HepG2 (cell line): ENCODE data around the gene ARRDC1. TPM values are rescaled to one million over a fixed set of nuclear protein-coding genes. Genes with fewer than 3 reads are reported as not detected.
A peak's percentile ranks its signal among the peaks of the same experiment; 100 is the strongest.

ENCODE experiments used
- GMEB1 ChIP-seq: sonication (generic); formaldehyde crosslinking; IDR thresholded peaks from 2 replicates; pipeline ENCODE4 v1.5.1; 2020; ENCODE audit warnings: missing genetic modification reagents, mild to moderate bottlenecking, borderline replicate concordance
- HMG20A ChIP-seq: IDR thresholded peaks from 2 replicates; pipeline ENCODE4 v1.6.1; 2016; ENCODE audit warnings: borderline replicate concordance
- HNF4A ChIP-seq: sonication (generic); formaldehyde crosslinking; IDR thresholded peaks from 2 replicates; pipeline ENCODE4 v1.4.0; 2020; ENCODE audit warnings: missing genetic modification reagents
- RXRA ChIP-seq: sonication (generic); formaldehyde crosslinking; IDR thresholded peaks from 2 replicates; pipeline ENCODE4 v1.5.1; 2020; ENCODE audit warnings: missing genetic modification reagents
- TEF ChIP-seq: sonication (generic); formaldehyde crosslinking; IDR thresholded peaks from 2 replicates; pipeline ENCODE4 v1.5.0; 2020; ENCODE audit warnings: missing genetic modification reagents
- TFE3 ChIP-seq: IDR thresholded peaks from 2 replicates; pipeline ENCODE4 v1.6.1; 2016
- THRA ChIP-seq: sonication (generic); formaldehyde crosslinking; IDR thresholded peaks from 2 replicates; pipeline ENCODE4 v1.4.0; 2020; ENCODE audit warnings: missing genetic modification reagents, borderline replicate concordance
- TIGD3 ChIP-seq: sonication (generic); formaldehyde crosslinking; IDR thresholded peaks from 2 replicates; pipeline ENCODE4 v1.5.1; 2020; ENCODE audit warnings: mild to moderate bottlenecking, missing genetic modification reagents, borderline replicate concordance
- YY1 ChIP-seq: IDR thresholded peaks from 2 replicates; pipeline ENCODE4 v1.6.1; 2011; ENCODE audit warnings: low read length, low read depth, moderate library complexity, mild to moderate bottlenecking; ENCODE audit not compliant: insufficient read depth, insufficient replicate concordance
- ZBED4 ChIP-seq: sonication (generic); formaldehyde crosslinking; IDR thresholded peaks from 2 replicates; pipeline ENCODE4 v1.4.0; 2020; ENCODE audit warnings: missing genetic modification reagents, borderline replicate concordance
- ZNF232 ChIP-seq: sonication (generic); formaldehyde crosslinking; IDR thresholded peaks from 2 replicates; pipeline ENCODE4 v1.4.0; 2020; ENCODE audit warnings: missing genetic modification reagents, borderline replicate concordance
- ZNF552 ChIP-seq: sonication (generic); formaldehyde crosslinking; IDR thresholded peaks from 2 replicates; pipeline ENCODE4 v1.9.0; 2022; ENCODE audit warnings: missing genetic modification reagents, mild to moderate bottlenecking, borderline replicate concordance
- ZNF572 ChIP-seq: sonication (generic); formaldehyde crosslinking; IDR thresholded peaks from 2 replicates; pipeline ENCODE4 v1.5.1; 2020; ENCODE audit warnings: mild to moderate bottlenecking, missing genetic modification reagents
- ZNF710 ChIP-seq: sonication (generic); formaldehyde crosslinking; IDR thresholded peaks from 2 replicates; pipeline ENCODE4 v1.5.0; 2020; ENCODE audit warnings: mild to moderate bottlenecking, missing genetic modification reagents, borderline replicate concordance
- ZNF878 ChIP-seq: sonication (generic); formaldehyde crosslinking; IDR thresholded peaks from 2 replicates; pipeline ENCODE4 v1.8.1; 2023; ENCODE audit warnings: mild to moderate bottlenecking, missing genetic modification reagents, moderate library complexity
- polyA plus RNA-seq, 8 experiments: library from polyadenylated mRNA; depleted of rRNA in 3 of 8; stranded (reverse) in 7 of 8; unstranded in 1 of 8; fragments of >200 nt; fragmentation: Illumina TruSeq in 4 of 8; extraction: Trizol in 4 of 8; gene quantifications; 2 replicates each; pipeline versions ENCODE4 v1.2.1 to v1.2.3, GENCODE V29; 2011 to 2016; ENCODE audit warnings: low read depth in 4 of 8, missing spikeins in 1 of 8, mixed read lengths in 1 of 8; ENCODE audit not compliant: insufficient read depth in 1 of 8
- total RNA-seq, 5 experiments: library from RNA; depleted of rRNA; stranded (reverse); fragments of >200 nt; fragmentation: Illumina TruSeq; extraction: Trizol; gene quantifications; 2 replicates each; pipeline ENCODE4 v1.2.3, GENCODE V29; 2016; ENCODE audit warnings: low read depth in 1 of 5

The ARRDC1 gene
- total and polyA plus RNA-seq, 2 of the 13 experiments (the other 11 are each of a cell fraction or from before 2014, with no cell fraction given), result 21.7 to 44.4 TPM

GRCh38 chr9:137664676-137665075 is 59.2 kb downstream of the ARRDC1 start (continued):
- no peak for TF ChIP-seq THRA (CRISPR knock-in tag)
- TF ChIP-seq ZNF232 (CRISPR knock-in tag), result no peak
- TF ChIP-seq TEF, result no peak
- TF ChIP-seq ZNF552 (CRISPR knock-in tag), result no peak
- TF ChIP-seq ZNF878 (CRISPR knock-in tag), result no peak
- TF ChIP-seq HMG20A (CRISPR knock-in tag), result 0 out of 2 replicates have a peak, but pooled peaks have one; percentile 13
- no peak for TF ChIP-seq ZNF572 (CRISPR knock-in tag)
- TF ChIP-seq ZBED4 (CRISPR knock-in tag), result peak; percentile 45; the same call in 1 of the 2 replicates
- no peak for TF ChIP-seq YY1
- TF ChIP-seq HNF4A (CRISPR knock-in tag), result peak; percentile 5; the same call in 1 of the 2 replicates
- TF ChIP-seq GMEB1 (CRISPR knock-in tag), result no peak
- TF ChIP-seq TFE3 (CRISPR knock-in tag), result no peak
- TF ChIP-seq RXRA, result no peak
- TF ChIP-seq TIGD3 (CRISPR knock-in tag), result no peak
- no peak for TF ChIP-seq ZNF710 (CRISPR knock-in tag)
